Mammary epithelial cell (primary cell): ENCODE data around the gene ZC3H18.

Source experiments
- CTCF ChIP-seq, 2 donors: IDR thresholded peaks in 1 of 2; conservative IDR thresholded peaks in 1 of 2; 2 replicates each; pipeline ENCODE4 v1.5.1; 2011 to 2012; ENCODE audit warnings: inconsistent platforms in 2 of 2, low read length in 2 of 2, mild to moderate bottlenecking in 2 of 2, control low read depth in 1 of 2, low read depth in 1 of 2; ENCODE audit not compliant: insufficient read depth in 1 of 2; ENCODE audit errors: extremely low read depth in 1 of 2
- EZH2 ChIP-seq: IDR thresholded peaks from 2 replicates; pipeline ENCODE4 v1.6.1; 2012; ENCODE audit warnings: low read length, inconsistent platforms, borderline replicate concordance

GRCh38 chr16:88624977-88625576 is 54.9 kb downstream of the ZC3H18 start:
- TF ChIP-seq CTCF (conservative IDR thresholded peaks at IDR 0.05 in 1 of 2, IDR thresholded peaks at IDR 0.05 in 1 of 2; ENCODE audit: extremely low read depth in 1 of 2, insufficient read depth in 1 of 2, low read depth in 1 of 2, low read length in 2 of 2): no peak
- no peak for TF ChIP-seq EZH2
